Duodenal mucosa (tissue), 2 donors: ENCODE data around the gene THSD8.

Source experiments
- H3K27ac ChIP-seq: one replicate; pipeline ENCODE4 v1.7.0; 2013; ENCODE audit warnings: low read depth, low read length
- H3K27me3 ChIP-seq, 2 donors: one replicate each; pipeline ENCODE4 v1.7.0; 2013; ENCODE audit warnings: low read length in 2 of 2, control low read depth in 1 of 2; ENCODE audit not compliant: insufficient read depth in 2 of 2, control insufficient read depth in 1 of 2
- H3K36me3 ChIP-seq, 2 donors: one replicate each; pipeline ENCODE4 v1.7.0; 2013; ENCODE audit warnings: low read length in 2 of 2, control low read depth in 1 of 2; ENCODE audit not compliant: insufficient read depth in 2 of 2, control insufficient read depth in 1 of 2
- H3K4me1 ChIP-seq, 2 donors: one replicate each; pipeline ENCODE4 v1.7.0; 2013; ENCODE audit warnings: low read length in 2 of 2, control low read depth in 1 of 2; ENCODE audit not compliant: insufficient read depth in 2 of 2, control insufficient read depth in 1 of 2
- H3K4me3 ChIP-seq, 2 donors: one replicate each; pipeline ENCODE4 v1.7.0; 2013; ENCODE audit warnings: low read length in 2 of 2, low read depth in 1 of 2
- H3K9ac ChIP-seq, 2 donors: one replicate each; pipeline ENCODE4 v1.7.0; 2013; ENCODE audit warnings: low read length in 2 of 2, low read depth in 1 of 2
- H3K9me3 ChIP-seq, 2 donors: one replicate each; pipeline ENCODE4 v1.7.0; 2013; ENCODE audit warnings: low read length in 2 of 2, control low read depth in 1 of 2; ENCODE audit not compliant: control insufficient read depth in 1 of 2

The THSD8 gene

GRCh38 chr19:12847159-12848139 lies 45.6 kb downstream of the THSD8 start:
- Histone ChIP-seq H3K36me3 (no peaks in the 10 kb centered on the region), H3K27me3 (peaks cover 13 to 22% of the 10 kb centered on the region in 2 donors), H3K4me1 (peaks cover 3 to 9% of the 10 kb centered on the region in 2 donors), H3K27ac (no peak overlapping the region), H3K4me3 (peak overlapping the region in 1 of 2 donors; percentile 54), H3K9me3 (no peaks in the 10 kb centered on the region), H3K9ac (peak overlapping the region; percentile 20 to 60)
